MM.1S (cell line): ENCODE results near the gene TMEM79.

ENCODE experiments used
- CTCF ChIP-seq: fragments of 300-600 bp; sonication (generic); IDR thresholded peaks from 2 replicates; pipeline ENCODE4 v1.5.1; 2016; ENCODE audit warnings: antibody characterized with exemption, low read length, mixed read lengths
- EZH2 ChIP-seq: fragments of 300-600 bp; sonication (generic); optimal IDR thresholded peaks from 2 replicates; pipeline ENCODE3; 2017; ENCODE audit warnings: low read depth, mild to moderate bottlenecking, antibody characterized with exemption, low read length, mixed read lengths
- EZH2phosphoT487 ChIP-seq: fragments of 300-600 bp; sonication (generic); IDR thresholded peaks from 2 replicates; pipeline ENCODE4 v1.6.1; 2018; ENCODE audit warnings: antibody characterized with exemption, low read length

- TF ChIP-seq EZH2phosphoT487 (no peak), CTCF (no peak), EZH2 (no peak)
These were observed at the start of gene TMEM79 for GRCh38 chr1:156284112-156284511.
